Measurements from ENCODE around the gene RTEL1.
"Not testable (repeated sequence)": the region's sequence is repeated elsewhere in the genome, so short reads cannot be mapped to it uniquely, and the experiment has no call there.

The RTEL1 gene

GRCh38 chr20:63657260-63657936 lies 714 bp upstream of the RTEL1 start:
- peak overlapping the region; percentile 87 for H3K4me3 ChIP-seq (ENCODE audit: control insufficient read depth, low read depth, low read length)
- TF ChIP-seq, protein P1, sequence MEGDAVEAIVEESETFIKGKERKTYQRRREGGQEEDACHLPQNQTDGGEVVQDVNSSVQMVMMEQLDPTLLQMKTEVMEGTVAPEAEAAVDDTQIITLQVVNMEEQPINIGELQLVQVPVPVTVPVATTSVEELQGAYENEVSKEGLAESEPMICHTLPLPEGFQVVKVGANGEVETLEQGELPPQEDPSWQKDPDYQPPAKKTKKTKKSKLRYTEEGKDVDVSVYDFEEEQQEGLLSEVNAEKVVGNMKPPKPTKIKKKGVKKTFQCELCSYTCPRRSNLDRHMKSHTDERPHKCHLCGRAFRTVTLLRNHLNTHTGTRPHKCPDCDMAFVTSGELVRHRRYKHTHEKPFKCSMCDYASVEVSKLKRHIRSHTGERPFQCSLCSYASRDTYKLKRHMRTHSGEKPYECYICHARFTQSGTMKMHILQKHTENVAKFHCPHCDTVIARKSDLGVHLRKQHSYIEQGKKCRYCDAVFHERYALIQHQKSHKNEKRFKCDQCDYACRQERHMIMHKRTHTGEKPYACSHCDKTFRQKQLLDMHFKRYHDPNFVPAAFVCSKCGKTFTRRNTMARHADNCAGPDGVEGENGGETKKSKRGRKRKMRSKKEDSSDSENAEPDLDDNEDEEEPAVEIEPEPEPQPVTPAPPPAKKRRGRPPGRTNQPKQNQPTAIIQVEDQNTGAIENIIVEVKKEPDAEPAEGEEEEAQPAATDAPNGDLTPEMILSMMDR (IDR thresholded peaks at IDR 0.05; ENCODE audit: control insufficient read depth, insufficient read depth, low read depth, low read length, missing control alignments): no peak
- no peak for DNase-seq (ENCODE audit: low read depth)

- H3K4me3 ChIP-seq (ENCODE audit: control insufficient read depth, low read depth, low read length): peak overlapping the region; percentile 87
- TF ChIP-seq, protein P1 (IDR thresholded peaks at IDR 0.05; ENCODE audit: control insufficient read depth, insufficient read depth, low read depth, low read length, missing control alignments): no peak
- no peak for DNase-seq (ENCODE audit: low read depth)
Measured at GRCh38 chr20:63658749-63659187, 656 bp downstream of the RTEL1 start.

DNA sequence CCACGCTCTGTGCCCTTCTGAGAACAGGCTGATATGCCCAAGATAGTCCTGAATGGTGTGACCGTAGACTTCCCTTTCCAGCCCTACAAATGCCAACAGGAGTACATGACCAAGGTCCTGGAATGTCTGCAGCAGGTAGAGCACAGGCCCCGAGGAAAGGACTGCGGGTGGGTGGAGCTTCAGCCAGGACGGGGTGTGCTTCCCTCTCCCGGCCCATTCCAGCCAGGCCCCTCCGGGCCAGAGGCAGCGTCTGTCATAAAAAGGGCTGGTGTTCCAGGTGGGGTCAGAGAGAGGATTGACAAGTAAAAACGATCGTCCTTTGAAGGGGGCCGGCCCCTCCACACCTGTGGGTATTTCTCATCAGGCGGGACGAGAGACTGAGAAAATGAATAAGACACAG lies 1.3 kb downstream of the RTEL1 start:
- TF ChIP-seq, protein P1 (IDR thresholded peaks at IDR 0.05; ENCODE audit: control insufficient read depth, insufficient read depth, low read depth, low read length, missing control alignments): no peak
- H3K4me3 ChIP-seq (ENCODE audit: control insufficient read depth, low read depth, low read length): peak overlapping the region; percentile 87
- no peak for DNase-seq (ENCODE audit: low read depth)

GRCh38 chr20:63660174-63660573 lies 2.1 kb downstream of the RTEL1 start:
- DNase-seq (ENCODE audit: low read depth); H3K4me3 ChIP-seq (ENCODE audit: control insufficient read depth, low read depth, low read length): not testable (repeated sequence)

- TF ChIP-seq, protein P1 (IDR thresholded peaks at IDR 0.05; ENCODE audit: control insufficient read depth, insufficient read depth, low read depth, low read length, missing control alignments): no peak
- no peak overlapping the region for H3K4me3 ChIP-seq (ENCODE audit: control insufficient read depth, low read depth, low read length)
- DNase-seq (ENCODE audit: low read depth): no peak
Measured at GRCh38 chr20:63660622-63661021, 2.5 kb downstream of the RTEL1 start.

GRCh38 chr20:63661108-63661507 lies 3.0 kb downstream of the RTEL1 start:
- no peak for DNase-seq (ENCODE audit: low read depth)
- TF ChIP-seq, protein P1 (IDR thresholded peaks at IDR 0.05; ENCODE audit: control insufficient read depth, insufficient read depth, low read depth, low read length, missing control alignments): no peak
- H3K4me3 ChIP-seq (ENCODE audit: control insufficient read depth, low read depth, low read length): no peak overlapping the region

DNA sequence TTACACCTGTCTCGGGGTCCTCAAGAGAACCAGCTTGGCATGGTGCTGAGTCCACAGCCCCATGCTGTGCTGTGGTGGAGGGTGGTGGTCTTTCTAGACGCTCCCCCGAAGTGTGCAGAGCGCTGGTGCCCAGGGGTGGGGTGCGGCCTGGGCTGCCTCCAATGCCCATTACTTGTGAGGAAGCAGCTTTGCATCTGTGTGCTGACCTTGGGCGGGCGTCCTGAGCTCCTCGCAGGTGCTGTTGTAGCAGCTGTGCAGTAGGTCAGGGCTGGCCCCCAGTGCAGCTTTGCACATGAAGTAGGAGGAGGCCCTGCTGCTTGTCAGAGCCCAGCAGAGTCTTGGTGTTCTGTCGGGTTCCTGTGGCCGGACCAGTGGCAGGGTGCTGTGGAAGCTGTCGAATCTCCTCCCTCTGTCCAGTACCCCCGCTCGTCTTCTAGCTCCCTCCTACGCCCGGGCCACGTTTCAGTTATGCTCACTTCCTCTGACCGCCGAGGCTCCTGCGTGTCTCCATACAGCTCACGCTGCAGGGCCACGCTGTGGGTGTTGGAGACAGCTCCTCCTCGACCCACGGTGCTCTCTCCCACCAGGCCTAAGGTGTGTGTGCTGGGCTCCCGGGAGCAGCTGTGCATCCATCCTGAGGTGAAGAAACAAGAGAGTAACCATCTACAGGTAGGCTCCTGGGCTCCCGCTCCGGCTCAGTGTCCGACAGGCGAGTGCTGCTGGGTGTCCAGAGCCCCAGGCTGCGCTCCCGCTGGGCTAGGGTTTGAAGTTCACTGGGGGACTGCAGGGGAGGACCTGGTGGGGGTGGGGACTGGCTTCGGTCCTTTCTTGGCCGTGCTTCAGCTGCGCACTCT lies 4.1 kb downstream of the RTEL1 start:
- no peak overlapping the region for H3K4me3 ChIP-seq (ENCODE audit: control insufficient read depth, low read depth, low read length)
- TF ChIP-seq, protein P1 (IDR thresholded peaks at IDR 0.05; ENCODE audit: control insufficient read depth, insufficient read depth, low read depth, low read length, missing control alignments): no peak
- no peak for DNase-seq (ENCODE audit: low read depth)
